HCT116 (cell line): ENCODE data around the gene HES2. TPM values are rescaled to one million over a fixed set of nuclear protein-coding genes. Genes with fewer than 3 reads are reported as not detected.

Experiments
- ATAC-seq: fragments of 200-7000 bp; cut with Tn5 transposase; 2 replicates; pipeline ENCODE4 v1.9.1; 2020; ENCODE audit warnings: mild to moderate bottlenecking, moderate library complexity
- BruUV-seq: library from RNA; stranded (reverse); fragments of 400-500 nt; replicated peaks from 2 replicates; lab custom pipeline; 2021; lab: Mats Ljungman, UMichigan
- CTCF ChIA-PET: fragments of 300-600 bp; sonication (Branson Sonifier 250); formaldehyde crosslinking; loops from one replicate; lab custom pipeline; 2021; ENCODE audit warnings: antibody characterized with exemption; lab: Charles Lee
- POLR2A ChIA-PET: fragments of 300-600, 350-600 bp; sonication (Branson Sonifier 250); formaldehyde crosslinking; loops from one replicate; lab custom pipeline; 2021; ENCODE audit warnings: antibody characterized with exemption; lab: Charles Lee
- RAD21 ChIA-PET, 2 experiments: fragments of 300-600 bp; sonication (Branson Sonifier 250); formaldehyde crosslinking; loops; one replicate each; lab custom pipeline; 2023; ENCODE audit warnings: low total read pairs in 2 of 2; ENCODE audit not compliant: uncharacterized antibody in 2 of 2, unreplicated experiment in 2 of 2, low non-redundant PET in 1 of 2; lab: Charles Lee
- DNase-seq: peaks from one replicate; pipeline ENCODE4 v3.0.0-alpha.2; 2010; ENCODE audit warnings: low read depth, low spot score
- H2AFZ ChIP-seq: fragments of 200-600 bp; shearing (Covaris generic), sonication (generic); 2 replicates; pipeline ENCODE4 v1.6.1; 2017; ENCODE audit warnings: low read depth, mixed run types, mixed read lengths, antibody characterized with exemption, low read length; ENCODE audit not compliant: poor library complexity, severe bottlenecking
- H3K27ac ChIP-seq: 2 replicates; pipeline ENCODE4 v1.5.1; 2012; ENCODE audit warnings: low read depth, low read length
- H3K27me3 ChIP-seq: fragments of 200-600 bp; sonication (generic); 2 replicates; pipeline ENCODE4 v1.6.1; 2016; ENCODE audit warnings: mixed run types, low read length, mixed read lengths; ENCODE audit not compliant: insufficient read depth
- H3K36me3 ChIP-seq, 2 experiments: fragments of 200-500 bp in 1 of 2; fragments of 200-600 bp in 1 of 2; sonication (Bioruptor generic) in 1 of 2; sonication (generic) in 1 of 2; 2 replicates each; pipeline versions ENCODE4 v1.5.1 to v1.6.1; 2014 to 2016; ENCODE audit warnings: low read length in 2 of 2, inconsistent platforms in 1 of 2, mixed read lengths in 1 of 2, mixed run types in 1 of 2; ENCODE audit not compliant: insufficient read depth in 2 of 2, control insufficient read depth in 1 of 2
- H3K4me1 ChIP-seq, 2 experiments: fragments of 200-600 bp in 1 of 2; sonication (generic) in 1 of 2; 2 replicates each; pipeline versions ENCODE4 v1.5.1 to v1.6.1; 2012 to 2017; ENCODE audit warnings: low read length in 2 of 2, inconsistent platforms in 1 of 2, mild to moderate bottlenecking in 1 of 2, mixed read lengths in 1 of 2, mixed run types in 1 of 2, moderate library complexity in 1 of 2; ENCODE audit not compliant: insufficient read depth in 2 of 2, control insufficient read depth in 1 of 2
- H3K4me2 ChIP-seq: fragments of 200-600 bp; sonication (generic); 2 replicates; pipeline ENCODE4 v1.6.1; 2017; ENCODE audit warnings: mixed run types, low read length, mixed read lengths
- H3K4me3 ChIP-seq, 2 experiments: fragments of 200-600 bp in 1 of 2; sonication (generic) in 1 of 2; replicated peaks in 1 of 2; 2 replicates each; pipeline ENCODE4 v1.5.1; 2011 to 2016; ENCODE audit warnings: low read length in 2 of 2, control low read depth in 1 of 2, low read depth in 1 of 2, mild to moderate bottlenecking in 1 of 2, mixed read lengths in 1 of 2, mixed run types in 1 of 2
- H3K79me2 ChIP-seq: fragments of 200-600 bp; sonication (generic); 2 replicates; pipeline ENCODE4 v1.6.1; 2017; ENCODE audit warnings: mild to moderate bottlenecking, mixed run types, low read length, moderate library complexity, mixed read lengths; ENCODE audit not compliant: insufficient read depth
- H3K9ac ChIP-seq: fragments of 200-600 bp; sonication (generic); 2 replicates; pipeline ENCODE4 v1.6.1; 2016; ENCODE audit warnings: low read length, mixed read lengths
- H3K9me2 ChIP-seq: fragments of 200-600 bp; sonication (generic), shearing (Covaris generic); 2 replicates; pipeline ENCODE4 v1.6.1; 2017; ENCODE audit warnings: mixed run types, mild to moderate bottlenecking, moderate library complexity; ENCODE audit not compliant: insufficient read depth
- H3K9me3 ChIP-seq, 2 experiments: fragments of 200-500 bp in 1 of 2; fragments of 200-600 bp in 1 of 2; sonication (Bioruptor generic) in 1 of 2; sonication (generic) in 1 of 2; 2 replicates each; pipeline ENCODE4 v1.6.1; 2014 to 2017; ENCODE audit warnings: low read length in 2 of 2, mixed read lengths in 2 of 2, inconsistent platforms in 1 of 2, low read depth in 1 of 2, mild to moderate bottlenecking in 1 of 2, mixed run types in 1 of 2, moderate library complexity in 1 of 2; ENCODE audit not compliant: control insufficient read depth in 1 of 2, insufficient read depth in 1 of 2
- H4K20me1 ChIP-seq: fragments of 200-600 bp; sonication (generic), shearing (Covaris generic); 2 replicates; pipeline ENCODE4 v1.6.1; 2017; ENCODE audit warnings: mixed run types, mild to moderate bottlenecking, moderate library complexity; ENCODE audit not compliant: insufficient read depth
- CBX3 ChIP-seq: IDR thresholded peaks from 2 replicates; pipeline ENCODE4 v1.6.1; 2012; ENCODE audit warnings: low read depth
- EZH2phosphoT487 ChIP-seq: fragments of 200-600 bp; IDR thresholded peaks from 2 replicates; pipeline ENCODE4 v1.6.1; 2018; ENCODE audit warnings: antibody characterized with exemption, borderline replicate concordance
- JUND ChIP-seq: IDR thresholded peaks from 2 replicates; pipeline ENCODE4 v1.6.1; 2012
- POLR2A ChIP-seq: IDR thresholded peaks from 2 replicates; pipeline ENCODE4 v1.7.0; 2011; ENCODE audit warnings: borderline replicate concordance; ENCODE audit not compliant: insufficient read depth, insufficient read length; ENCODE audit errors: extremely low read depth
- SIN3A ChIP-seq: IDR thresholded peaks from 2 replicates; pipeline ENCODE4 v1.6.1; 2012; ENCODE audit warnings: low read depth
- SRF ChIP-seq: IDR thresholded peaks from 2 replicates; pipeline ENCODE4 v1.6.1; 2012; ENCODE audit warnings: low read depth
- ZFX ChIP-seq: fragments of 450-650 bp; IDR thresholded peaks from 2 replicates; pipeline ENCODE4 v1.6.1; 2017
- ZNF274 ChIP-seq: fragments of 200-500 bp; sonication (Bioruptor generic); IDR thresholded peaks from 2 replicates; pipeline ENCODE4 v1.6.1; 2014; ENCODE audit warnings: mild to moderate bottlenecking, low read depth, low read length, inconsistent platforms
- intact Hi-C: fragments of 100-400 bp; cut with micrococcal nuclease; formaldehyde crosslinking; loops from 2 replicates; pipeline ENCODE4 v1.10.0; 2022
- total RNA-seq: library from RNA; stranded (reverse); gene quantifications from one replicate; pipeline ENCODE4 v1.2.1, GENCODE V29; 2021; ENCODE audit not compliant: unreplicated experiment
- TF ChIP-seq, protein P1 (sequence below): IDR thresholded peaks from 2 replicates; pipeline ENCODE4 v1.6.1; 2011; ENCODE audit warnings: mild to moderate bottlenecking, low read length, moderate library complexity; ENCODE audit not compliant: insufficient replicate concordance; ENCODE audit errors: extremely low read depth
- TF ChIP-seq, protein P2 (sequence below): IDR thresholded peaks from 2 replicates; pipeline ENCODE4 v1.6.1; 2012; ENCODE audit warnings: low read depth

The HES2 gene
- total RNA-seq, 1 experiment from 2014 or later, result 8.4 TPM

DNA sequence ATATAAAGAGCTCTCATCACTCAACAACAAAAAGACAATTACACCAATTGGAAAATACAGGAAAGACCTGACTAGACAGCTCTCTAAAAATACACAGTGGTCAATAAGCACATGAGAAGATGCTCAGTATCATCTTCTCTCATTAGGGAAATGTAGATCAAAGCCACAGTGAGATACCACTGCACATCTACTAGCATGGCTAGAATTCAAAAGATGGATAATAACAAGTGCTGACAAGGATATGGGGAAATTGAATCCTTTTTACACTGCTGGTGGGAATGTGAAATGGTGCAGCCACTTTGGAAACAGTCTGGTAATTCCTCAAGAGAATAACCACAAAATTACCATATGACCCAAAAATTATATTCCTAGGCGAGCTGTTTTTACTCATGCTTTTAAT lies 35.6 kb downstream of the HES2 start:
- Histone ChIP-seq H3K27ac (no peak overlapping the region), H4K20me1 (no peaks in the 10 kb centered on the region), H3K9me3 (no peaks in the 10 kb centered on the region), H3K9me2 (no peaks in the 10 kb centered on the region), H3K4me3 (no peak overlapping the region), H2AFZ (no peak overlapping the region), H3K4me1 (peaks cover 26 to 39% of the 10 kb centered on the region in 2 experiments), H3K36me3 (no peaks in the 10 kb centered on the region; a peak in 1 of 4 replicates), H3K79me2 (peaks cover 94% of the 10 kb centered on the region), H3K4me2 (no peak overlapping the region), H3K27me3 (no peaks in the 10 kb centered on the region), H3K9ac (no peak overlapping the region)
- no TSS peak for BruUV-seq
- DNase-seq, result no peak
- CTCF ChIA-PET, result interaction anchor here (1.2 kb wide), 1 partner anchor 179 kb away, joined by 3 read pairs; no protein-coding TSS in a partner anchor
- RAD21 ChIA-PET, result no interaction called here
- POLR2A ChIA-PET, result interaction anchor here (2.1 kb wide), 1 partner anchor 10 kb away, joined by 12 read pairs; the partner anchor contains the start of gene ACOT7
- intact Hi-C loops, result no loop called here
- no peak for ATAC-seq
- TF ChIP-seq POLR2A (no peak), JUND (no peak), EZH2phosphoT487 (no peak), SRF (no peak), SIN3A (no peak), CBX3 (no peak), ZNF274 (no peak), ZFX (no peak)
- TF ChIP-seq, protein P1, sequence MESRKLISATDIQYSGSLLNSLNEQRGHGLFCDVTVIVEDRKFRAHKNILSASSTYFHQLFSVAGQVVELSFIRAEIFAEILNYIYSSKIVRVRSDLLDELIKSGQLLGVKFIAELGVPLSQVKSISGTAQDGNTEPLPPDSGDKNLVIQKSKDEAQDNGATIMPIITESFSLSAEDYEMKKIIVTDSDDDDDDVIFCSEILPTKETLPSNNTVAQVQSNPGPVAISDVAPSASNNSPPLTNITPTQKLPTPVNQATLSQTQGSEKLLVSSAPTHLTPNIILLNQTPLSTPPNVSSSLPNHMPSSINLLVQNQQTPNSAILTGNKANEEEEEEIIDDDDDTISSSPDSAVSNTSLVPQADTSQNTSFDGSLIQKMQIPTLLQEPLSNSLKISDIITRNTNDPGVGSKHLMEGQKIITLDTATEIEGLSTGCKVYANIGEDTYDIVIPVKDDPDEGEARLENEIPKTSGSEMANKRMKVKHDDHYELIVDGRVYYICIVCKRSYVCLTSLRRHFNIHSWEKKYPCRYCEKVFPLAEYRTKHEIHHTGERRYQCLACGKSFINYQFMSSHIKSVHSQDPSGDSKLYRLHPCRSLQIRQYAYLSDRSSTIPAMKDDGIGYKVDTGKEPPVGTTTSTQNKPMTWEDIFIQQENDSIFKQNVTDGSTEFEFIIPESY, result no peak
- TF ChIP-seq, protein P2, sequence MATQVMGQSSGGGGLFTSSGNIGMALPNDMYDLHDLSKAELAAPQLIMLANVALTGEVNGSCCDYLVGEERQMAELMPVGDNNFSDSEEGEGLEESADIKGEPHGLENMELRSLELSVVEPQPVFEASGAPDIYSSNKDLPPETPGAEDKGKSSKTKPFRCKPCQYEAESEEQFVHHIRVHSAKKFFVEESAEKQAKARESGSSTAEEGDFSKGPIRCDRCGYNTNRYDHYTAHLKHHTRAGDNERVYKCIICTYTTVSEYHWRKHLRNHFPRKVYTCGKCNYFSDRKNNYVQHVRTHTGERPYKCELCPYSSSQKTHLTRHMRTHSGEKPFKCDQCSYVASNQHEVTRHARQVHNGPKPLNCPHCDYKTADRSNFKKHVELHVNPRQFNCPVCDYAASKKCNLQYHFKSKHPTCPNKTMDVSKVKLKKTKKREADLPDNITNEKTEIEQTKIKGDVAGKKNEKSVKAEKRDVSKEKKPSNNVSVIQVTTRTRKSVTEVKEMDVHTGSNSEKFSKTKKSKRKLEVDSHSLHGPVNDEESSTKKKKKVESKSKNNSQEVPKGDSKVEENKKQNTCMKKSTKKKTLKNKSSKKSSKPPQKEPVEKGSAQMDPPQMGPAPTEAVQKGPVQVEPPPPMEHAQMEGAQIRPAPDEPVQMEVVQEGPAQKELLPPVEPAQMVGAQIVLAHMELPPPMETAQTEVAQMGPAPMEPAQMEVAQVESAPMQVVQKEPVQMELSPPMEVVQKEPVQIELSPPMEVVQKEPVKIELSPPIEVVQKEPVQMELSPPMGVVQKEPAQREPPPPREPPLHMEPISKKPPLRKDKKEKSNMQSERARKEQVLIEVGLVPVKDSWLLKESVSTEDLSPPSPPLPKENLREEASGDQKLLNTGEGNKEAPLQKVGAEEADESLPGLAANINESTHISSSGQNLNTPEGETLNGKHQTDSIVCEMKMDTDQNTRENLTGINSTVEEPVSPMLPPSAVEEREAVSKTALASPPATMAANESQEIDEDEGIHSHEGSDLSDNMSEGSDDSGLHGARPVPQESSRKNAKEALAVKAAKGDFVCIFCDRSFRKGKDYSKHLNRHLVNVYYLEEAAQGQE, result no peak
